Nephron (organoid): ENCODE data around the gene PAK5.

Source experiments
- H3K27ac Mint-ChIP-seq, 3 experiments: 2 replicates each; pipeline ENCODE4 v1.8.0; 2020; ENCODE audit warnings: mixed read lengths in 3 of 3, mild to moderate bottlenecking in 2 of 3, moderate library complexity in 1 of 3
- H3K27me3 Mint-ChIP-seq: 2 replicates; pipeline ENCODE4 v1.8.0; 2021; ENCODE audit warnings: low read depth, mild to moderate bottlenecking, moderate library complexity, mixed read lengths
- H3K36me3 Mint-ChIP-seq: 2 replicates; pipeline ENCODE4 v1.8.0; 2020; ENCODE audit warnings: low read depth, mixed read lengths
- H3K4me1 Mint-ChIP-seq: 2 replicates; pipeline ENCODE4 v1.8.0; 2020; ENCODE audit warnings: mixed read lengths
- H3K4me3 Mint-ChIP-seq, 3 experiments: 2 replicates each; pipeline ENCODE4 v1.8.0; 2020; ENCODE audit warnings: mild to moderate bottlenecking in 3 of 3, mixed read lengths in 3 of 3, moderate library complexity in 2 of 3
- H3K9me3 Mint-ChIP-seq: 2 replicates; pipeline ENCODE4 v1.8.0; 2020; ENCODE audit warnings: mixed read lengths
- TF ChIP-seq, protein P1 (sequence below), 3 experiments: fragments of 200-600 bp; sonication (generic); IDR thresholded peaks; one replicate each; pipeline ENCODE4 v1.5.0; 2021; ENCODE audit warnings: antibody characterized with exemption in 3 of 3; ENCODE audit not compliant: unreplicated experiment in 3 of 3

PAK5 gene

DNA sequence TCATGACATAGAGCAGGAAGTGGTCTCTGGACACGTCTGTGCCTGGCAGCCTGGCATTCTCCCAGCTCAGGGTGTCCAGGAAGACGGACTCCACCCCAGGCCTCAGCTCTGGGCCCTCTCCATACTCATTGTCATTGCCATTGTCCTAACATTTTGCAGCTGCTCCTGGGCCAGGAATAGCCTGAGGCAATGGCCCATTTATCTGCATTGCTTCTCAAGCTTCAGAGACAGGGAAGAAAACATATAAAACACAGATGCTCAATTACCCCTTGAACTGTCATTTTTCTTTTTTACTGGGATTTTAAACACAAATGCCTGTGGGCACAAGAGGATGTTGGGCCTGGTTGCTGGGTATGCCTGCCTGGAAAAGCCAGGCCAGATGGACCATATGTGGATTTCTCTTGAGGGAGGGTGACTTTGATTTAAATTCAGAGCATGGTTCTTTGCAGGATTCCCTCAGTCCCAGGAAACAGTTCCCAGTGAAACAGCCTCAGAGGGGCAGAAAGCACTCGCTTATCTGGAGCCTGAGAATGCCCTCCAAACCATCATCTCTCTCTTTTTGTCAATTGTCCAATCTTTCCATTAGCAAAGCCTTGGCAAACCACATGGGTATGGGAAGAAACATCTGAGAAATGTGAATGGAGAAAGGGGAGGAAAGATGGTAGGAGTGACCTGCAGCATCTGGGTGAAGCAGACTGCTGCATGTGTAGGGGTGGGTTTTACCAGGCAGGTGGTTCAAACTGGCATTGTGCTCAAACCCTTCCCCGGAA is 306.6 kb downstream of the PAK5 start:
- TF ChIP-seq, protein P1, sequence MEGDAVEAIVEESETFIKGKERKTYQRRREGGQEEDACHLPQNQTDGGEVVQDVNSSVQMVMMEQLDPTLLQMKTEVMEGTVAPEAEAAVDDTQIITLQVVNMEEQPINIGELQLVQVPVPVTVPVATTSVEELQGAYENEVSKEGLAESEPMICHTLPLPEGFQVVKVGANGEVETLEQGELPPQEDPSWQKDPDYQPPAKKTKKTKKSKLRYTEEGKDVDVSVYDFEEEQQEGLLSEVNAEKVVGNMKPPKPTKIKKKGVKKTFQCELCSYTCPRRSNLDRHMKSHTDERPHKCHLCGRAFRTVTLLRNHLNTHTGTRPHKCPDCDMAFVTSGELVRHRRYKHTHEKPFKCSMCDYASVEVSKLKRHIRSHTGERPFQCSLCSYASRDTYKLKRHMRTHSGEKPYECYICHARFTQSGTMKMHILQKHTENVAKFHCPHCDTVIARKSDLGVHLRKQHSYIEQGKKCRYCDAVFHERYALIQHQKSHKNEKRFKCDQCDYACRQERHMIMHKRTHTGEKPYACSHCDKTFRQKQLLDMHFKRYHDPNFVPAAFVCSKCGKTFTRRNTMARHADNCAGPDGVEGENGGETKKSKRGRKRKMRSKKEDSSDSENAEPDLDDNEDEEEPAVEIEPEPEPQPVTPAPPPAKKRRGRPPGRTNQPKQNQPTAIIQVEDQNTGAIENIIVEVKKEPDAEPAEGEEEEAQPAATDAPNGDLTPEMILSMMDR (IDR thresholded peaks at IDR 0.05; ENCODE audit: unreplicated experiment in 3 of 3), result no peak
- no peaks in the 10 kb centered on the region for H3K9me3 Mint-ChIP-seq

DNA sequence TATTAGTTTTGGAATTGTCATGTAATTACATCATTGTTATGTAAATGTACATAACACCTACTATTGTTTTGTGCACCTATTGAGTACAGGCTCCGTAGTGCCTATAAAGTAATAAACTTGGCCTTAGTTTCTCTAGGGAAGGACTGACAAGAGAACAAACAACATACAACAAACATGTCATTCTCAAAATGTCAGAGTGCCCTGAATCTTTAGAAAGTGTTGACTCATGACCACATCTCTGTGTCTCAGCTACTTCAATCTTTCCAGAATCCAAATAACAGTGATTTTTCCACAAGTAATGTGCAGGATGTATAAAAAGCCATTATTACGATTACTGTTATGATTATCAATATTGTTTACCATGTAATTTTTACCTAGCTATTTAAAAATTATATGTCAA is 307.3 kb downstream of the PAK5 start:
- Mint-ChIP-seq H3K9me3 (no peaks in the 10 kb centered on the region), H3K27ac (no peak overlapping the region), H3K4me1 (no peaks in the 10 kb centered on the region), H3K4me3 (no peak overlapping the region), H3K36me3 (no peaks in the 10 kb centered on the region), H3K27me3 (peaks cover 12% of the 10 kb centered on the region)
- TF ChIP-seq, protein P1 (IDR thresholded peaks at IDR 0.05; ENCODE audit: unreplicated experiment in 3 of 3), result no peak

More for the DNA sequence above, 306.6 kb downstream of the PAK5 start:
- Mint-ChIP-seq H3K36me3 (no peaks in the 10 kb centered on the region), H3K4me3 (no peak overlapping the region), H3K27ac (no peak overlapping the region), H3K4me1 (no peaks in the 10 kb centered on the region), H3K27me3 (peaks cover 12% of the 10 kb centered on the region)

DNA sequence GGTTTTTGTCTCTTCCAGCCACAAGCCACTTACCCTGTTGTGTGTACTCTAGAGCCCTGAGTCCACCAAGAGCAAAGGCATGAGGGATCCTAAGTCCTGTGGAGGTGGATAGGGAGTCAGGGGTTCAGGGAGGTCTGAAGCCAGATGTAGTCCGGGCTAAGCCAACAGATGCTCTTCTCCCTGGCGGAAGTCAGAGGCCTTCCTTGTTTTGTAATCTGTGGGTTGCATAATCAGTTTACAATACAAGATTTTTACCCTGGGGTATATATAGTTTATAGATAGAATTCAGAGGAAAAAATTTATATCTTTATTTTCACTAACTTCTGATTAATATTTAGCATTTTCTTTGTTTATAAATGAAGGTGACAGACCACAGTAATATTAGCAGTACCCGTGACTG is 315.2 kb downstream of the PAK5 start:
- H3K27ac Mint-ChIP-seq, result no peak overlapping the region
- H3K27me3 Mint-ChIP-seq, result peaks cover 29% of the 10 kb centered on the region
- H3K36me3 Mint-ChIP-seq, result no peaks in the 10 kb centered on the region
- H3K9me3 Mint-ChIP-seq, result no peaks in the 10 kb centered on the region
- TF ChIP-seq, protein P1 (IDR thresholded peaks at IDR 0.05; ENCODE audit: unreplicated experiment in 3 of 3), result no peak
- no peaks in the 10 kb centered on the region for H3K4me1 Mint-ChIP-seq
- no peak overlapping the region for H3K4me3 Mint-ChIP-seq

DNA sequence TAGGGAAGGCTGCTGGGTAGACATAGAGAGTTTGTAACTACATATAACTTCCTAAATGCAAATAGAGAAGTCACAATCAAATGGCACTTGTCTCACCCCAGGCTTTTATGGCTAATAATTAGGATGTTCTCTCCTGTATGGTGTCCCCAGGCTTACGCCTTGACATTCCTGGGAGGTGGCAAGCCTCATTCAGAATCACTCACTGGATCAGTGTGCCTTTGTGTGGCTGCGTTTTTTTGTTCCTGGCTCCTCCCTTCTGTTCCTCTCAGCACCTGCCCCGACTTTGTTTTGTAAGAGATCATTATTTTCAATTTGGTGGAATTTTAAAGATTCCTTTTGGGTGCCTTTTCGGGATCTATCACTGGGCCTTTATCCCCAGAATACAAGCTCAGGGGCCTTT is 318.8 kb downstream of the PAK5 start:
- no peak overlapping the region for H3K4me3 Mint-ChIP-seq
- no peaks in the 10 kb centered on the region for H3K9me3 Mint-ChIP-seq
- H3K27me3 Mint-ChIP-seq, result peaks cover 54% of the 10 kb centered on the region
- H3K4me1 Mint-ChIP-seq, result peaks cover 16% of the 10 kb centered on the region
- H3K36me3 Mint-ChIP-seq, result no peaks in the 10 kb centered on the region
- H3K27ac Mint-ChIP-seq, result no peak overlapping the region
- TF ChIP-seq, protein P1 (IDR thresholded peaks at IDR 0.05; ENCODE audit: unreplicated experiment in 3 of 3), result no peak

DNA sequence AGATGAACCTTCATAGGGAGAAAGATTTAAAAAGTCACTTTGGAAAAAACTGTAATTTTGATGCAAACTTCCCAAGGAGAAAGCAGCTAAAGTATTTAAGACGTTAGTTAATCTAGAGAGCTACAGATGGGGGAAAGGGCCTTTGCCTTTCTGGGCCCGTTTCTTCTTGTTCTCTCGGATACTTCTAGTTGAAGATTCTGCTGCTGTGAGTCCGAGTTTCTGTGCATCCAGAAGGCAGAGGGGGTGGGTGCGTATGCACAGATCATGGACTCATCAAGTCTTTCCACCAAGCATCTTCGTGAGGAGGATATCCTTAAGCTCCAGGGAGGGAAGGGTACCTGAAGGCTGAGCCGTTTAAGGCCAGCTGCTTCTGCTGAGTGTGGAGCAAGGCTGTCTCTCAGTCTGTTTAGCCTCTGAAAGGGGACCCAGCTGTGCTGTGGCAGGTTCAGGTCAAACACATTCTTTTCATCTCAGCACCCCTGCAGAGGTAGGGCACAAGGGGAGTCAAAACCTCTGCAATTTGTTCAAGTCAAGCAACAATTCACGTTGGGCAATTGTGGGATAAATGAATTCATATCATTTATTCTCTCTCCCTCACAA is 320.2 kb downstream of the PAK5 start:
- TF ChIP-seq, protein P1 (IDR thresholded peaks at IDR 0.05; ENCODE audit: unreplicated experiment in 3 of 3), result no peak
- H3K9me3 Mint-ChIP-seq, result no peaks in the 10 kb centered on the region
- H3K36me3 Mint-ChIP-seq, result no peaks in the 10 kb centered on the region

More for the DNA sequence above, 320.2 kb downstream of the PAK5 start:
- Mint-ChIP-seq H3K27ac (no peak overlapping the region), H3K4me3 (peak overlapping the region; percentile 19 to 30 (median 20)), H3K27me3 (peaks cover 68% of the 10 kb centered on the region), H3K4me1 (peaks cover 30% of the 10 kb centered on the region)
